ENCODE data around the gene ATP1A1. TPM values are rescaled to one million over a fixed set of nuclear protein-coding genes. Genes with fewer than 3 reads are reported as not detected.

The ATP1A1 gene
- total RNA-seq, 3 donors from 2014 or later (not counting 1 experiment from before 2014, with no cell fraction given) = 134 to 144 (median 140) TPM

- H3K4me1 Mint-ChIP-seq = no peaks in the 10 kb centered on the region
- H3K9me3 Mint-ChIP-seq = no peaks in the 10 kb centered on the region
- no peaks in the 10 kb centered on the region for H3K27me3 ChIP-seq (ENCODE audit: control insufficient read depth, insufficient read depth, low read length)
- ATAC-seq (no peak), DNase-seq (no peak)
- no peak for TF ChIP-seq CTCF (IDR thresholded peaks at IDR 0.05)
- H3K9me3 ChIP-seq (ENCODE audit: control insufficient read depth, insufficient read depth, low read length) = no peaks in the 10 kb centered on the region
- no peak overlapping the region for H3K4me3 Mint-ChIP-seq
- no peaks in the 10 kb centered on the region for H3K4me1 ChIP-seq (ENCODE audit: control insufficient read depth, insufficient read depth, low read length)
- no peaks in the 10 kb centered on the region for H3K36me3 ChIP-seq (ENCODE audit: control insufficient read depth, insufficient read depth, low read length)
- intact Hi-C loops (cut with micrococcal nuclease) = no loop called here
- 90% methylated on average over 2 of the region's 3 CpGs for WGBS (ENCODE audit: insufficient coverage)
- no peaks in the 10 kb centered on the region for H3K36me3 Mint-ChIP-seq
- H3K27ac Mint-ChIP-seq = no peak overlapping the region
- H3K27ac ChIP-seq (ENCODE audit: low read length) = no peak overlapping the region
- peaks cover 9 to 24% of the 10 kb centered on the region in 2 donors for H3K27me3 Mint-ChIP-seq (ENCODE audit: low read depth in 2 of 2)
- no peak overlapping the region for H3K4me3 ChIP-seq (ENCODE audit: low read length)
Measured at GRCh38 chr1:116332451-116332850, 40.6 kb upstream of the ATP1A1 start.

GRCh38 chr1:116333171-116334014, 39.7 kb upstream of the ATP1A1 start:
- H3K4me3 ChIP-seq (ENCODE audit: low read length) = no peak overlapping the region
- H3K36me3 Mint-ChIP-seq = no peaks in the 10 kb centered on the region
- no peak for TF ChIP-seq CTCF (IDR thresholded peaks at IDR 0.05)
- WGBS (ENCODE audit: insufficient coverage) = 92% methylated on average over 5 of the region's 5 CpGs
- no peak overlapping the region for H3K27ac Mint-ChIP-seq
- H3K4me1 Mint-ChIP-seq = no peaks in the 10 kb centered on the region
- H3K27me3 ChIP-seq (ENCODE audit: control insufficient read depth, insufficient read depth, low read length) = no peaks in the 10 kb centered on the region
- no peak overlapping the region for H3K27ac ChIP-seq (ENCODE audit: low read length)
- intact Hi-C loops (cut with micrococcal nuclease) = no loop called here
- peaks cover 13 to 33% of the 10 kb centered on the region in 2 donors for H3K27me3 Mint-ChIP-seq (ENCODE audit: low read depth in 2 of 2)
- H3K9me3 Mint-ChIP-seq = no peaks in the 10 kb centered on the region
- ATAC-seq (no peak), DNase-seq (no peak)
- H3K4me3 Mint-ChIP-seq = no peak overlapping the region
- H3K9me3 ChIP-seq (ENCODE audit: control insufficient read depth, insufficient read depth, low read length) = no peaks in the 10 kb centered on the region
- H3K4me1 ChIP-seq (ENCODE audit: control insufficient read depth, insufficient read depth, low read length) = no peaks in the 10 kb centered on the region
- H3K36me3 ChIP-seq (ENCODE audit: control insufficient read depth, insufficient read depth, low read length) = no peaks in the 10 kb centered on the region

- no peak for ATAC-seq
- Mint-ChIP-seq H3K4me1 (no peaks in the 10 kb centered on the region), H3K27me3 (ENCODE audit: low read depth in 2 of 2) (peaks cover 13 to 33% of the 10 kb centered on the region in 2 donors), H3K27ac (no peak overlapping the region), H3K4me3 (no peak overlapping the region), H3K9me3 (no peaks in the 10 kb centered on the region), H3K36me3 (no peaks in the 10 kb centered on the region)
- Histone ChIP-seq H3K4me3 (ENCODE audit: low read length) (no peak overlapping the region), H3K4me1 (ENCODE audit: control insufficient read depth, insufficient read depth, low read length) (no peaks in the 10 kb centered on the region), H3K9me3 (ENCODE audit: control insufficient read depth, insufficient read depth, low read length) (no peaks in the 10 kb centered on the region), H3K27me3 (ENCODE audit: control insufficient read depth, insufficient read depth, low read length) (no peaks in the 10 kb centered on the region), H3K27ac (ENCODE audit: low read length) (no peak overlapping the region), H3K36me3 (ENCODE audit: control insufficient read depth, insufficient read depth, low read length) (no peaks in the 10 kb centered on the region)
- WGBS (ENCODE audit: insufficient coverage) = 95% methylated on average over 2 of the region's 2 CpGs
- intact Hi-C loops (cut with micrococcal nuclease) = no loop called here
- TF ChIP-seq CTCF (IDR thresholded peaks at IDR 0.05) = no peak
- no peak for DNase-seq
Measured at GRCh38 chr1:116334015-116334547, 39.0 kb upstream of the ATP1A1 start.

All from natural killer cell (primary cell).